ENCODE results near the gene PTGR1. TPM values are rescaled to one million over a fixed set of nuclear protein-coding genes. Genes with fewer than 3 reads are reported as not detected.

PTGR1 gene
- total RNA-seq, 1 donor from 2014 or later, result 67.9 TPM

DNA sequence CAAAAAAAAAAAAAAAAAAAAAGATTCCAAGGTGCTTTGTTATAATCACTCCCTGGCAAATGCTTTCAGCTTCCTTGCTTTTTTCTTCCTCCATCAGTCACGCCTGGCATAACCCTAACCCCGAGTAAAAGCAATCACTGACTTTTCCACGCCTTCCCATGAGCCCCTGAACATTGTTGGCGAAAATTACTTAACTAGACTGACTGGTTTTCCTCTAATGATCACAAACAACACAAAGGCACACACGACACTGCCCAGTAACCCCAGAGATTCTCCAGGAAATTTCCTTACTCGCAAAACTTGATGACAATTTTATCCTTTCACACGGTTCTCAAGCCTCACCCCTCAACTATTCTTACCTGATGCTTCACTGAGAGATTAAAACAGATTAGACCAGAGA is 11.4 kb upstream of the PTGR1 start:
- FAIRE-seq (no peak), DNase-seq (ENCODE audit: low read depth) (no peak)

DNA sequence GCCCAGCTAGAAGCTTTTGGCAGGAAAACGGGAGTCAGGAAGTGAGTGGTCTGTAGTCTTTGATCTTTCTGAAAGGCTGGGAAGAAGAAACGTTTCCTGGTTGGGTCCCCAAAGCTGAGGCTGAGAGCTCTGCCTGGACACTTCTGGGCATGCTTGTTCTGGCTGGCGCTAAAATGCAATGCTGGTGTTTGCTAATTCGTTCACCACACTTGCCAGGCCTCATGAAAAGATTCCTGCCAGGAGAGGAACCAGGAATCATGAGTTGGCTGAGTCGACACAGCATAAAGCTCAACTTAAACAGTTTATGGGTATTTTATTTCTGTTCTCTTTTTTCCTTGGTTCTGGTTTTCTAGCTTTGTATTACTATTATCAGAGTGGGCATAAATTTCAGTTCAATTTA is 10.7 kb upstream of the PTGR1 start:
- FAIRE-seq (no peak), DNase-seq (ENCODE audit: low read depth) (peak; percentile 52)
- TF ChIP-seq, protein P1, sequence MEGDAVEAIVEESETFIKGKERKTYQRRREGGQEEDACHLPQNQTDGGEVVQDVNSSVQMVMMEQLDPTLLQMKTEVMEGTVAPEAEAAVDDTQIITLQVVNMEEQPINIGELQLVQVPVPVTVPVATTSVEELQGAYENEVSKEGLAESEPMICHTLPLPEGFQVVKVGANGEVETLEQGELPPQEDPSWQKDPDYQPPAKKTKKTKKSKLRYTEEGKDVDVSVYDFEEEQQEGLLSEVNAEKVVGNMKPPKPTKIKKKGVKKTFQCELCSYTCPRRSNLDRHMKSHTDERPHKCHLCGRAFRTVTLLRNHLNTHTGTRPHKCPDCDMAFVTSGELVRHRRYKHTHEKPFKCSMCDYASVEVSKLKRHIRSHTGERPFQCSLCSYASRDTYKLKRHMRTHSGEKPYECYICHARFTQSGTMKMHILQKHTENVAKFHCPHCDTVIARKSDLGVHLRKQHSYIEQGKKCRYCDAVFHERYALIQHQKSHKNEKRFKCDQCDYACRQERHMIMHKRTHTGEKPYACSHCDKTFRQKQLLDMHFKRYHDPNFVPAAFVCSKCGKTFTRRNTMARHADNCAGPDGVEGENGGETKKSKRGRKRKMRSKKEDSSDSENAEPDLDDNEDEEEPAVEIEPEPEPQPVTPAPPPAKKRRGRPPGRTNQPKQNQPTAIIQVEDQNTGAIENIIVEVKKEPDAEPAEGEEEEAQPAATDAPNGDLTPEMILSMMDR (IDR thresholded peaks at IDR 0.05; ENCODE audit: insufficient read depth, low read length, severe bottlenecking), result no peak
- H3K4me3 ChIP-seq (ENCODE audit: low read depth, low read length), result no peak overlapping the region
- no peaks in the 10 kb centered on the region for H3K27me3 ChIP-seq (ENCODE audit: control insufficient read depth, insufficient read depth, low read length)
- no peaks in the 10 kb centered on the region for H3K36me3 ChIP-seq (ENCODE audit: control insufficient read depth, insufficient read depth, low read length)

More for the DNA sequence above, 11.4 kb upstream of the PTGR1 start:
- H3K4me3 ChIP-seq (ENCODE audit: low read depth, low read length), result no peak overlapping the region
- no peaks in the 10 kb centered on the region for H3K27me3 ChIP-seq (ENCODE audit: control insufficient read depth, insufficient read depth, low read length)
- H3K36me3 ChIP-seq (ENCODE audit: control insufficient read depth, insufficient read depth, low read length), result no peaks in the 10 kb centered on the region
- TF ChIP-seq, protein P1 (IDR thresholded peaks at IDR 0.05; ENCODE audit: insufficient read depth, low read length, severe bottlenecking), result no peak

DNA sequence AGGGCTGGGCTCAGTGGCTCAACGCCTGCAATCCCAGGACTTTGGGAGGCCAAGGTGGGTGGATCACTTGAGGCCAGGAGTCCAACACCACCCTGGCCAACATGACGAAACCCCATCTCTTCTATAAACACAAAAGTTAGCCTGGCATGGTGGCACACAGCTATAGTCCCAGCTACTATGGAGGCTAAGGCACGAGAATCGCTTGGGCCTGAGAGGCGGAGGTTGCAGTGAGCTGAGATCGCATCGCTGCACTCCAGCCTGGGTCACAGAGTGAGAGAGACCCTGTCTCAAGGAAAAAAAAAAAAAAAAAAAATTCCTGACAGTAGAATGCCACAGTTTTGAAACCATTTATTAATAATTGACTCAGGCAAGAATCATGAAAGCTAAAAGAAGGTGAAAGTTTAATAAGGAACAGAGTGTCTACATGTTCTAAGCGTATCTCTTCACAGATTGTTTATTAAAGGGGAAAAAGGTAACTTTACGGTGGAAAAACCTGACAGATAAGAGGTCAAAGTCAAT is 5.7 kb upstream of the PTGR1 start:
- no peak overlapping the region for H3K4me3 ChIP-seq (ENCODE audit: low read depth, low read length)
- DNase-seq (ENCODE audit: low read depth) (no peak), FAIRE-seq (no peak)
- H3K36me3 ChIP-seq (ENCODE audit: control insufficient read depth, insufficient read depth, low read length), result no peaks in the 10 kb centered on the region
- no peaks in the 10 kb centered on the region for H3K27me3 ChIP-seq (ENCODE audit: control insufficient read depth, insufficient read depth, low read length)
- TF ChIP-seq, protein P1 (IDR thresholded peaks at IDR 0.05; ENCODE audit: insufficient read depth, low read length, severe bottlenecking), result no peak

DNA sequence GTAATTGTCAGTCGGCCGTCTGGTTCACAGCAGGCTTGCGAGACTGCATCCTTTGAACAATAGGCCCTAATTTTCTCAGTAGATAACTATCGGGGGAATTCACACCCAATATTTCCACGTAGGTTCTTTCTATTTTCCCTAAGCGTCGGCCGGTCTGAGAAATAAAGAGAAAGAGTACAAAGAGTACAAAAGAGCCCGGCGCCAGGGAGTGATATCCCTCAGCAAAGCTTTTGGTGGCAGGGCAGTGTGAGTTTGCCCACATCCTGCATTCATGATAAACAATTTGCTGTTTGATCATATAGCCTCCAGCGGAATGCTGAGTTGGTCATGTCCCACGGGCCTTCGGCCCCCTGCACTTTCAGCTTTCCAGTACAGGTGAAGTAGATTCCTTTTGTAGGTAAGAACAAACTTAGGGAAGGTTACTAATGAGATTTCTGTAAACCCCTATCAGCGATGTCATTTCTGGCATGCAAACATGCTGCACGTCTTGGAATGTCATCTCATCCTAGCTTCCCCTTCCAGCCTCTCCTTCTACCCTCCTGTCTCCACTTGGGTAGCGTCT is 4.7 kb upstream of the PTGR1 start:
- TF ChIP-seq, protein P1 (IDR thresholded peaks at IDR 0.05; ENCODE audit: insufficient read depth, low read length, severe bottlenecking), result no peak
- DNase-seq (ENCODE audit: low read depth), result no peak
- Histone ChIP-seq H3K4me3 (ENCODE audit: low read depth, low read length) (no peak overlapping the region), H3K36me3 (ENCODE audit: control insufficient read depth, insufficient read depth, low read length) (no peaks in the 10 kb centered on the region), H3K27me3 (ENCODE audit: control insufficient read depth, insufficient read depth, low read length) (no peaks in the 10 kb centered on the region)
- FAIRE-seq, result no peak

DNA sequence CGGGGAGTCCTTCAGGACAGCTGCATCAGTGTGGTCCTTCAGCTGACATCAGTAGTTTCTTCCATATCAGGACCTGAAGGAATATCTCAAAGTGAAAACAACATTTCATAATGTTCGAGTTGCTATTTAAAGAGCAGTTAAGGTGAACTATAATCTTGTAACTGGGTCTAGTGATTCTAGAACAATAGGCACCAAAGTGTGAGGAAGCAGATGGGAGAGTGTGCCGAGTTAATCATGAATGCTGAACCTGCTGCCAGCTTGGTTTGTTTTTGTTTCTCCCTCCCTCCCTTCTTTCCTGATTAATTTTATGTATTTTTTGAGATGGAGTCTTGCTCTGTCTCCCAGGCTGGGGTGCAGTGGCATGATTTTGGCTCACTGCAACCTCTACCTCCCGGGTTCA is 3.6 kb upstream of the PTGR1 start:
- Histone ChIP-seq H3K27me3 (ENCODE audit: control insufficient read depth, insufficient read depth, low read length) (no peaks in the 10 kb centered on the region), H3K36me3 (ENCODE audit: control insufficient read depth, insufficient read depth, low read length) (no peaks in the 10 kb centered on the region), H3K4me3 (ENCODE audit: low read depth, low read length) (no peak overlapping the region)
- DNase-seq (ENCODE audit: low read depth), result no peak
- no peak for FAIRE-seq
- TF ChIP-seq, protein P1 (IDR thresholded peaks at IDR 0.05; ENCODE audit: insufficient read depth, low read length, severe bottlenecking), result no peak

Measured in bronchial epithelial cell (primary cell).